Breast epithelium (tissue), 3 donors: Measurements from ENCODE around the gene LHFPL2.
A peak's percentile ranks its signal among the peaks of the same experiment; 100 is the strongest.

Experiments
- POLR2A ChIP-seq: fragments of 450-650 bp; IDR thresholded peaks from one replicate; pipeline ENCODE4 v1.6.1; 2016; ENCODE audit warnings: antibody characterized with exemption, mild to moderate bottlenecking, moderate library complexity
- POLR2AphosphoS5 ChIP-seq, 3 donors: sonication (generic); formaldehyde crosslinking; IDR thresholded peaks; one replicate each; pipeline ENCODE4 v1.6.1; 2017; ENCODE audit warnings: antibody characterized with exemption in 3 of 3
- TF ChIP-seq, protein P1 (sequence below), 3 donors: fragments of 450-650 bp; IDR thresholded peaks; one replicate each; pipeline ENCODE4 v1.5.1; 2016 to 2017; ENCODE audit warnings: antibody characterized with exemption in 3 of 3, mild to moderate bottlenecking in 3 of 3, moderate library complexity in 3 of 3

DNA sequence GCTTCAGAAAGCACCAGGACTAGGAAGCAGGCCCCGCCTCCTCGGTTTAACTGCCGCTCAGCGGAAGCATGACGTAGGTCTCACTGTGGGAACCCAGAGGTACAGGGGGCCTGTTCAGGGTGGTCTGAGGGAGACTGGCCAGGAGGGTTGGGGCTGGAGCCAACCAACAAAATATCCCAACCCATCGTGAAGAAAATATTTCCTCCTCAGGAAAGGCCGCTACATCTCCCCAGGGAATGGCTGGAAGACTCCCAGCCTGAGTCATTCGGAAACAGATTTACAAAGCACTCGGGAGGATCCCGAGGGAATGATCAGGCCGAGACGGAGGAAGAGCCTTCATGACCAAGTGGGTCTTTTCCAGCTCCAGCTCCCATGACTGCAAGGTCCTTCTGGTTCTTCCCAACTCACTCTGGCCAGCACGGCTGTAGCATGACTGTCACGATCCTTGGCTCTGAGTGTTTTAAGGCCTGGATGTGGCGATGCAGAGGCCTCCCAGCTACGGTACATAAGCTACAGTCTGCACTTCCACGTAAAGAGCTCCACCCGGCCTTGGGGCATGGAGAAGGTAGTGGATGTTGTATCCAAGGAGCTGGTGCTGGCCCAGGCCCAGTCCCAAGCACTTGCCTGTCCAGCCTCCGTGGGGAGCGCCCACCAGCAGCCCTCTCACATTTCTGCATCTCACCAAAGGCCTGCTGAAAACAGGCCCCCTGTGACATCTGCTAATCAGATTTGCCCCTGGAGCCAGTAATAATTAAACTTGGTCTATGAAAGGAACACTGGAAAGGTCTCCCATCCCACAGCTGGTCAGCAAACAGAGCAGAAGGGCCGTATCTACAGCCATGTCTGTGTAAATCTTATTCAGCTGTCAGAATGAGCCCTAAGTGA lies 100.6 kb downstream of the LHFPL2 start:
- TF ChIP-seq, protein P1, sequence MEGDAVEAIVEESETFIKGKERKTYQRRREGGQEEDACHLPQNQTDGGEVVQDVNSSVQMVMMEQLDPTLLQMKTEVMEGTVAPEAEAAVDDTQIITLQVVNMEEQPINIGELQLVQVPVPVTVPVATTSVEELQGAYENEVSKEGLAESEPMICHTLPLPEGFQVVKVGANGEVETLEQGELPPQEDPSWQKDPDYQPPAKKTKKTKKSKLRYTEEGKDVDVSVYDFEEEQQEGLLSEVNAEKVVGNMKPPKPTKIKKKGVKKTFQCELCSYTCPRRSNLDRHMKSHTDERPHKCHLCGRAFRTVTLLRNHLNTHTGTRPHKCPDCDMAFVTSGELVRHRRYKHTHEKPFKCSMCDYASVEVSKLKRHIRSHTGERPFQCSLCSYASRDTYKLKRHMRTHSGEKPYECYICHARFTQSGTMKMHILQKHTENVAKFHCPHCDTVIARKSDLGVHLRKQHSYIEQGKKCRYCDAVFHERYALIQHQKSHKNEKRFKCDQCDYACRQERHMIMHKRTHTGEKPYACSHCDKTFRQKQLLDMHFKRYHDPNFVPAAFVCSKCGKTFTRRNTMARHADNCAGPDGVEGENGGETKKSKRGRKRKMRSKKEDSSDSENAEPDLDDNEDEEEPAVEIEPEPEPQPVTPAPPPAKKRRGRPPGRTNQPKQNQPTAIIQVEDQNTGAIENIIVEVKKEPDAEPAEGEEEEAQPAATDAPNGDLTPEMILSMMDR (IDR thresholded peaks at IDR 0.05), result no peak
- TF ChIP-seq POLR2AphosphoS5 (IDR thresholded peaks at IDR 0.05) (peak; percentile 78 to 90 (median 89)), POLR2A (no peak)
